NCI-H2107 treated with DMSO at 0.1 percent for 48 hours (cell line): ENCODE results near the gene ZNF664.

ENCODE experiments used
- DNase-seq: peaks from one replicate; lab custom pipeline; 2025; ENCODE audit not compliant: unreplicated experiment; lab: John Stamatoyannopoulos, UW

Gene ZNF664

GRCh38 chr12:123987022-123987421 is 14.0 kb downstream of the ZNF664 start:
- DNase-seq, result no peak

- no peak for DNase-seq
Observed at GRCh38 chr12:123989168-123989567, 16.2 kb downstream of the ZNF664 start.

- DNase-seq, result no peak
Observed at GRCh38 chr12:123989753-123990152, 16.7 kb downstream of the ZNF664 start.

- no peak for DNase-seq
Observed at GRCh38 chr12:123990511-123990910, 17.5 kb downstream of the ZNF664 start.

- no peak for DNase-seq
Observed at GRCh38 chr12:123991372-123991951, 18.4 kb downstream of the ZNF664 start.

GRCh38 chr12:123992118-123992825 is 19.3 kb downstream of the ZNF664 start:
- DNase-seq, result no peak

GRCh38 chr12:123995023-123995748 is 22.2 kb downstream of the ZNF664 start:
- DNase-seq, result no peak

- no peak for DNase-seq
Observed at GRCh38 chr12:123996581-123996980, 23.6 kb downstream of the ZNF664 start.

- no peak for DNase-seq
Observed at GRCh38 chr12:123997033-123997822, 24.2 kb downstream of the ZNF664 start.

GRCh38 chr12:123997908-123998307 is 24.9 kb downstream of the ZNF664 start:
- DNase-seq, result no peak

- no peak for DNase-seq
Observed at GRCh38 chr12:123998344-123998990, 25.5 kb downstream of the ZNF664 start.

GRCh38 chr12:123998991-123999359 is 26.0 kb downstream of the ZNF664 start:
- no peak for DNase-seq

GRCh38 chr12:124000111-124000510 is 27.1 kb downstream of the ZNF664 start:
- no peak for DNase-seq

GRCh38 chr12:124001343-124001742 is 28.3 kb downstream of the ZNF664 start:
- no peak for DNase-seq

- no peak for DNase-seq
Observed at GRCh38 chr12:124002021-124002644, 29.1 kb downstream of the ZNF664 start.

- DNase-seq, result no peak
Observed at GRCh38 chr12:124002654-124003053, 29.6 kb downstream of the ZNF664 start.

GRCh38 chr12:124004233-124004875 is 31.3 kb downstream of the ZNF664 start:
- no peak for DNase-seq

GRCh38 chr12:124006085-124006845 is 33.2 kb downstream of the ZNF664 start:
- no peak for DNase-seq
